ENCODE data around the gene IP6K3.

IP6K3 gene

GRCh38 chr6:33790379-33790778 lies 43.7 kb upstream of the IP6K3 start:
- Histone ChIP-seq H3K27ac (no peak overlapping the region), H3K9me3 (ENCODE audit: control insufficient read depth, low read length) (no peaks in the 10 kb centered on the region), H3K4me3 (ENCODE audit: low read depth, low read length) (no peak overlapping the region), H3K4me2 (ENCODE audit: low read length) (no peak overlapping the region), H3K27me3 (ENCODE audit: control insufficient read depth, insufficient read depth, low read length) (no peaks in the 10 kb centered on the region), H3K4me1 (peaks cover 20% of the 10 kb centered on the region), H3K79me2 (peaks cover 22% of the 10 kb centered on the region), H3K36me3 (ENCODE audit: control insufficient read depth, insufficient read depth, low read length) (no peaks in the 10 kb centered on the region), H2AFZ (no peak overlapping the region), H3K9ac (no peak overlapping the region)
- no peak for TF ChIP-seq CTCF (IDR thresholded peaks at IDR 0.05)

GRCh38 chr6:33789550-33789895 lies 42.8 kb upstream of the IP6K3 start:
- Histone ChIP-seq H3K27me3 (ENCODE audit: control insufficient read depth, insufficient read depth, low read length) (no peaks in the 10 kb centered on the region), H3K9ac (no peak overlapping the region), H3K4me3 (ENCODE audit: low read depth, low read length) (peak overlapping the region; percentile 77), H3K79me2 (peaks cover 31% of the 10 kb centered on the region), H3K4me1 (peaks cover 23% of the 10 kb centered on the region), H3K9me3 (ENCODE audit: control insufficient read depth, low read length) (no peaks in the 10 kb centered on the region), H3K4me2 (ENCODE audit: low read length) (peak overlapping the region; percentile 90), H3K36me3 (ENCODE audit: control insufficient read depth, insufficient read depth, low read length) (no peaks in the 10 kb centered on the region), H2AFZ (peak overlapping the region; percentile 97), H3K27ac (peak overlapping the region; percentile 85)
- no peak for TF ChIP-seq CTCF (IDR thresholded peaks at IDR 0.05)

- Histone ChIP-seq H3K27ac (peak within 1 kb of the TSS; percentile 85), H2AFZ (peak within 1 kb of the TSS; percentile 97), H3K36me3 (ENCODE audit: control insufficient read depth, insufficient read depth, low read length) (no peaks in the 10 kb centered on the region), H3K27me3 (ENCODE audit: control insufficient read depth, insufficient read depth, low read length) (no peaks in the 10 kb centered on the region), H3K4me2 (ENCODE audit: low read length) (peak within 1 kb of the TSS; percentile 90), H3K9me3 (ENCODE audit: control insufficient read depth, low read length) (no peaks in the 10 kb centered on the region), H3K9ac (peak within 1 kb of the TSS; percentile 93), H3K4me3 (ENCODE audit: low read depth, low read length) (peak within 1 kb of the TSS; percentile 77), H3K4me1 (peaks cover 23% of the 10 kb centered on the region), H3K79me2 (peaks cover 34% of the 10 kb centered on the region)
- no peak for TF ChIP-seq CTCF (IDR thresholded peaks at IDR 0.05)
Measured at GRCh38 chr6:33788694-33789549, 42.2 kb upstream of the IP6K3 start, which contains the start of gene LEMD2. Gene LEMD2 (minus strand): TSS chr6:33789130. CDS start chr6:33789116, 14 bp downstream.

- Histone ChIP-seq H3K9me3 (ENCODE audit: control insufficient read depth, low read length) (no peaks in the 10 kb centered on the region), H3K4me3 (ENCODE audit: low read depth, low read length) (peak overlapping the region; percentile 77), H3K4me2 (ENCODE audit: low read length) (peak overlapping the region; percentile 90), H3K9ac (peak overlapping the region; percentile 93), H3K27me3 (ENCODE audit: control insufficient read depth, insufficient read depth, low read length) (no peaks in the 10 kb centered on the region), H3K79me2 (peaks cover 40% of the 10 kb centered on the region), H3K27ac (peak overlapping the region; percentile 85), H2AFZ (peak overlapping the region; percentile 97), H3K36me3 (ENCODE audit: control insufficient read depth, insufficient read depth, low read length) (no peaks in the 10 kb centered on the region), H3K4me1 (peaks cover 23% of the 10 kb centered on the region)
- TF ChIP-seq CTCF (IDR thresholded peaks at IDR 0.05) = no peak
Measured at GRCh38 chr6:33787954-33788693, 41.4 kb upstream of the IP6K3 start.

Data from parathyroid adenoma (tissue), 2 donors.